Transverse colon (tissue), 4 donors: ENCODE results near the gene CMC2.

Experiments used
- POLR2A ChIP-seq: fragments of 450-650 bp; IDR thresholded peaks from one replicate; pipeline ENCODE4 v1.6.1; 2016; ENCODE audit warnings: antibody characterized with exemption, mild to moderate bottlenecking, moderate library complexity
- POLR2AphosphoS5 ChIP-seq, 3 donors: sonication (generic); formaldehyde crosslinking; IDR thresholded peaks; one replicate each; pipeline ENCODE4 v1.6.1; 2016; ENCODE audit warnings: antibody characterized with exemption in 3 of 3
- TF ChIP-seq, protein P1 (sequence below), 5 experiments: fragments of 200-600 bp in 3 of 5; fragments of 450-650 bp in 2 of 5; sonication (generic) in 3 of 5; IDR thresholded peaks; 1 replicate in 2 of 5; 2 replicates in 3 of 5; pipeline ENCODE4 v1.5.1; 2016 to 2017; ENCODE audit warnings: antibody characterized with exemption in 5 of 5, inconsistent platforms in 3 of 5, mild to moderate bottlenecking in 2 of 5, moderate library complexity in 1 of 5

DNA sequence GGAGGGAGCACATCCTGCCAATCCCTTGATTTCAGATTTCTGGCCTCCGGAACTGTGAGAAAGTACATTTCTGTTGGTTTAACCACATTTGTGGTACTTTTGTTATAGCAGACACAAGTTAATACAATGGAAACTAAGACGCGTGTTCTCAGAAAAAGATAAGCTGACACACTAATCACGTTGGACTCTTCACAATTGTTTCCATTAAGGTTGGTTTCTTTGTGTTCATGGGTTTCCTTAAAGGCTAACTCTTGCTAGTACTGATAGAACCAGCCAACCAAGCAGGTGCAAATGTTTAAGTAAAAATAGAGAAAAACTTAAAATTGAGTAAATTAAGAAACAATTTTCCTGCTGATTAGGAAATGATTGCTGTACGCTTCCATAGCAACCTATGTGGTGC, 59.4 kb downstream of the CMC2 start:
- TF ChIP-seq POLR2AphosphoS5 (IDR thresholded peaks at IDR 0.05) (no peak), POLR2A (no peak)
- TF ChIP-seq, protein P1, sequence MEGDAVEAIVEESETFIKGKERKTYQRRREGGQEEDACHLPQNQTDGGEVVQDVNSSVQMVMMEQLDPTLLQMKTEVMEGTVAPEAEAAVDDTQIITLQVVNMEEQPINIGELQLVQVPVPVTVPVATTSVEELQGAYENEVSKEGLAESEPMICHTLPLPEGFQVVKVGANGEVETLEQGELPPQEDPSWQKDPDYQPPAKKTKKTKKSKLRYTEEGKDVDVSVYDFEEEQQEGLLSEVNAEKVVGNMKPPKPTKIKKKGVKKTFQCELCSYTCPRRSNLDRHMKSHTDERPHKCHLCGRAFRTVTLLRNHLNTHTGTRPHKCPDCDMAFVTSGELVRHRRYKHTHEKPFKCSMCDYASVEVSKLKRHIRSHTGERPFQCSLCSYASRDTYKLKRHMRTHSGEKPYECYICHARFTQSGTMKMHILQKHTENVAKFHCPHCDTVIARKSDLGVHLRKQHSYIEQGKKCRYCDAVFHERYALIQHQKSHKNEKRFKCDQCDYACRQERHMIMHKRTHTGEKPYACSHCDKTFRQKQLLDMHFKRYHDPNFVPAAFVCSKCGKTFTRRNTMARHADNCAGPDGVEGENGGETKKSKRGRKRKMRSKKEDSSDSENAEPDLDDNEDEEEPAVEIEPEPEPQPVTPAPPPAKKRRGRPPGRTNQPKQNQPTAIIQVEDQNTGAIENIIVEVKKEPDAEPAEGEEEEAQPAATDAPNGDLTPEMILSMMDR (IDR thresholded peaks at IDR 0.05): no peak
